CD8-positive, alpha-beta memory T cell (primary cell): ENCODE measurements around the gene INTS2. TPM values are rescaled to one million over a fixed set of nuclear protein-coding genes. Genes with fewer than 3 reads are reported as not detected.

Source experiments
- CTCF ChIA-PET: fragments of 350-600 bp; sonication (Branson Sonifier 250); formaldehyde crosslinking; loops from one replicate; lab custom pipeline; 2021; ENCODE audit warnings: antibody characterized with exemption; lab: Charles Lee
- POLR2A ChIA-PET: fragments of 350-600 bp; sonication (Branson Sonifier 250); formaldehyde crosslinking; loops from one replicate; lab custom pipeline; 2021; ENCODE audit warnings: antibody characterized with exemption; lab: Charles Lee
- DNase-seq, 5 donors: peaks; one replicate each; pipeline versions ENCODE4 v3.0.0 to v3.0.0-alpha.2; 2020 to 2022; ENCODE audit warnings: mixed read lengths in 1 of 5
- H3K27ac ChIP-seq: one replicate; pipeline ENCODE4 v1.7.0; 2013; ENCODE audit warnings: low read depth, mild to moderate bottlenecking, low read length, moderate library complexity
- H3K27me3 ChIP-seq: 2 replicates; pipeline ENCODE4 v1.7.0; 2013; ENCODE audit warnings: low read length, mild to moderate bottlenecking; ENCODE audit not compliant: insufficient read depth, poor library complexity, severe bottlenecking
- H3K36me3 ChIP-seq: 2 replicates; pipeline ENCODE4 v1.7.0; 2013; ENCODE audit warnings: mild to moderate bottlenecking, low read length, moderate library complexity; ENCODE audit not compliant: insufficient read depth
- H3K4me1 ChIP-seq: 2 replicates; pipeline ENCODE4 v1.7.0; 2013; ENCODE audit warnings: mild to moderate bottlenecking, low read length, moderate library complexity; ENCODE audit not compliant: insufficient read depth
- H3K4me3 ChIP-seq: 2 replicates; pipeline ENCODE4 v1.7.0; 2013; ENCODE audit warnings: mild to moderate bottlenecking, low read length
- H3K9me3 ChIP-seq: 2 replicates; pipeline ENCODE4 v1.7.0; 2013; ENCODE audit warnings: mild to moderate bottlenecking, low read length
- H3K27ac Mint-ChIP-seq, 8 donors: one replicate each; pipeline ENCODE4 v1.8.0; 2020 to 2021; ENCODE audit warnings: mixed read lengths in 8 of 8, mild to moderate bottlenecking in 6 of 8, inconsistent platforms in 3 of 8, moderate library complexity in 3 of 8
- H3K27me3 Mint-ChIP-seq, 2 donors: one replicate each; pipeline ENCODE4 v1.8.0; 2020 to 2021; ENCODE audit warnings: mixed read lengths in 2 of 2, mild to moderate bottlenecking in 1 of 2, moderate library complexity in 1 of 2
- H3K36me3 Mint-ChIP-seq, 3 donors: one replicate each; pipeline ENCODE4 v1.8.0; 2020 to 2021; ENCODE audit warnings: mixed read lengths in 3 of 3, inconsistent platforms in 1 of 3, mild to moderate bottlenecking in 1 of 3
- H3K4me1 Mint-ChIP-seq, 3 donors: one replicate each; pipeline ENCODE4 v1.8.0; 2020 to 2021; ENCODE audit warnings: mixed read lengths in 3 of 3, inconsistent platforms in 1 of 3, mild to moderate bottlenecking in 1 of 3
- H3K4me3 Mint-ChIP-seq, 7 donors: one replicate each; pipeline ENCODE4 v1.8.0; 2020 to 2021; ENCODE audit warnings: mixed read lengths in 7 of 7, mild to moderate bottlenecking in 6 of 7, moderate library complexity in 4 of 7, inconsistent platforms in 2 of 7
- H3K9me3 Mint-ChIP-seq, 5 donors: one replicate each; pipeline ENCODE4 v1.8.0; 2020 to 2022; ENCODE audit warnings: mixed read lengths in 5 of 5, mild to moderate bottlenecking in 3 of 5, moderate library complexity in 2 of 5, inconsistent platforms in 1 of 5
- polyA plus RNA-seq: library from polyadenylated mRNA; unstranded; fragments of 300-500 nt; fragmentation: Illumina TruSeq; gene quantifications from one replicate; pipeline ENCODE4 v1.2.3, GENCODE V29; 2021
- total RNA-seq, 2 experiments: library from RNA; stranded (reverse); gene quantifications; one replicate each; pipeline ENCODE4 v1.2.3, GENCODE V29; 2021

The INTS2 gene
- total and polyA plus RNA-seq, 3 experiments from 2014 or later, result 3.6 to 26.4 (median 25.9) TPM

DNA sequence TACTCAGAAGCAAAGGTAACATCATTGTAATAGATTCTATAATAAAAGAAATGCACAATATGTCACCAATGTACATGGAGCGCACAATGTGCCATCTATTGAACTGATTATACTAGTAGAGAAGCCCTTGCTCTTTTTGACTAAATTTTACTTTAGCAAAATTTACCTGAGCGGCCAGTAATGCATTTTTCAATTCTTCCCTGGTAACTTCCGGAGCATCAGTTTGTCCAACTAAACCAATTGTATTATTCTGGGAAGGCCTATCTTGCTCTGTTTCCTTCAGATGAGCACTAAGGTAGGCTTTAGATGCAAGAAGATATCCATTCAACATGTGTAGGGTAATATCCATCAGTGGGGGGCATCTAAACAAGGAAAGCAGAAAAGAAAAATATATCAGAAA, 55.7 kb downstream of the INTS2 start:
- ChIA-PET CTCF (no interaction called here), POLR2A (interaction anchor here (1.1 kb wide), 1 partner anchor 9 kb away, joined by 3 read pairs; the partner anchor contains the start of gene BRIP1)
- Mint-ChIP-seq H3K27me3 (no peaks in the 10 kb centered on the region), H3K36me3 (peaks cover 0 to 64% (median 11%) of the 10 kb centered on the region in 3 donors), H3K4me3 (no peak overlapping the region), H3K27ac (no peak overlapping the region), H3K4me1 (peaks cover 6 to 9% (median 8%) of the 10 kb centered on the region in 3 donors), H3K9me3 (no peaks in the 10 kb centered on the region)
- H3K27me3 ChIP-seq, result no peaks in the 10 kb centered on the region
- H3K36me3 ChIP-seq, result peaks cover 4% of the 10 kb centered on the region
- DNase-seq, result no peak
- H3K9me3 ChIP-seq, result no peaks in the 10 kb centered on the region
- H3K27ac ChIP-seq, result no peak overlapping the region
- no peak overlapping the region for H3K4me3 ChIP-seq
- H3K4me1 ChIP-seq, result no peaks in the 10 kb centered on the region

DNA sequence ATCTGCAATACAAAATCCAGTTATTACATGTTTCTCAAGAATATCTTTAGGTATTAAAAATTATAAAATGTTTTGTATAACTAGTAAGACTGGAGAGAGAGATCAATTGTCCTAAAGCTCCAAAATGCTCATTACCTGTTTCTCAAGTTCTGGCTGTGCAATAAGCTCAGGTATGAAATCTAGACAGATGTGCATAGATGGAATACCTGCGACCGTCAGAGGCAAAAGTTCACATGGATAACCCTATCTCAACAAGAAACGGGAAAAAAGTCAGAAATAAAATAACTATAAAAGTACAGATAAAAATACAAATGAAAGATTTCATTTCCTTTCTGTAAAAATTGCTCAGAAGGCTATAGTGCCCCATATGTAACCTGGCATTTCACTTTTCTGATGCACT, 58.6 kb downstream of the INTS2 start:
- ChIA-PET POLR2A (no interaction called here), CTCF (no interaction called here)
- no peak overlapping the region for H3K27ac Mint-ChIP-seq
- H3K27me3 Mint-ChIP-seq, result no peaks in the 10 kb centered on the region
- H3K4me3 Mint-ChIP-seq, result no peak overlapping the region
- peaks cover 8 to 10% (median 10%) of the 10 kb centered on the region in 3 donors for H3K4me1 Mint-ChIP-seq
- H3K9me3 Mint-ChIP-seq, result no peaks in the 10 kb centered on the region
- peaks cover 0 to 44% (median 8%) of the 10 kb centered on the region in 3 donors for H3K36me3 Mint-ChIP-seq
- no peaks in the 10 kb centered on the region for H3K4me1 ChIP-seq
- no peaks in the 10 kb centered on the region for H3K36me3 ChIP-seq
- no peak overlapping the region for H3K27ac ChIP-seq
- DNase-seq, result no peak
- no peak overlapping the region for H3K4me3 ChIP-seq
- no peaks in the 10 kb centered on the region for H3K9me3 ChIP-seq
- no peaks in the 10 kb centered on the region for H3K27me3 ChIP-seq

- peaks cover 10 to 12% (median 12%) of the 10 kb centered on the region in 3 donors for H3K4me1 Mint-ChIP-seq
- no peak for DNase-seq
- peaks cover 0 to 45% (median 4%) of the 10 kb centered on the region in 3 donors for H3K36me3 Mint-ChIP-seq
- no peak overlapping the region for H3K4me3 ChIP-seq
- H3K27ac ChIP-seq, result no peak overlapping the region
- H3K27ac Mint-ChIP-seq, result no peak overlapping the region
- no peaks in the 10 kb centered on the region for H3K27me3 Mint-ChIP-seq
- H3K4me1 ChIP-seq, result no peaks in the 10 kb centered on the region
- H3K9me3 ChIP-seq, result no peaks in the 10 kb centered on the region
- H3K36me3 ChIP-seq, result no peaks in the 10 kb centered on the region
- H3K27me3 ChIP-seq, result no peaks in the 10 kb centered on the region
- no peak overlapping the region for H3K4me3 Mint-ChIP-seq
- ChIA-PET POLR2A (no interaction called here), CTCF (no interaction called here)
- no peaks in the 10 kb centered on the region for H3K9me3 Mint-ChIP-seq
These were observed 59.7 kb downstream of the INTS2 start for GRCh38 chr17:61868074-61868473.

DNA sequence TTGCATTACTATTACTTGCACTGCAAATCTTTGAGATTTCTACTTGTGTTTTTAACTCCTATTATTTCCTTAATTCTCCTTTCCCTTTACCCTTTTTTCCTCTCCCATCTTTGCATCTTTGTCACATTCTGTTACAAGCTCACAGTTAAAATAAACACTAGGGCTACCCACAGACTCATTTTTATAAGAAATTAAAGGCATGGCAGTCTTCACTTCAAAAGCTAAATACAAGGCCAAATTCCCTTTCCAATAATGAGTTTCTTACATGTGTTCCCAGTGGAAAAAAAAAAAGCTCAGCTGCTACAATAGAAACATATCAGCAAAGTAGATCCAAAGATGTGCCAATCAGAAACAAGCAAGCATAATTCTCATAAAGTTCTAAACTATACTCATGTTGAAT, 60.7 kb downstream of the INTS2 start:
- Histone ChIP-seq H3K27ac (no peak overlapping the region), H3K9me3 (no peaks in the 10 kb centered on the region), H3K4me3 (no peak overlapping the region), H3K4me1 (peaks cover 8% of the 10 kb centered on the region), H3K27me3 (no peaks in the 10 kb centered on the region), H3K36me3 (no peaks in the 10 kb centered on the region)
- Mint-ChIP-seq H3K36me3 (peaks cover 0 to 42% (median 2%) of the 10 kb centered on the region in 3 donors), H3K27me3 (no peaks in the 10 kb centered on the region), H3K9me3 (no peaks in the 10 kb centered on the region), H3K27ac (peak overlapping the region in 2 of 8 donors; percentile 17 to 31), H3K4me1 (peaks cover 19 to 23% (median 22%) of the 10 kb centered on the region in 3 donors), H3K4me3 (peak overlapping the region in 1 of 7 donors; percentile 17)
- ChIA-PET POLR2A (no interaction called here), CTCF (no interaction called here)
- no peak for DNase-seq

- no peaks in the 10 kb centered on the region for H3K9me3 ChIP-seq
- no peaks in the 10 kb centered on the region for H3K9me3 Mint-ChIP-seq
- peaks cover 23 to 36% (median 31%) of the 10 kb centered on the region in 3 donors for H3K4me1 Mint-ChIP-seq
These were observed 64.0 kb downstream of the INTS2 start for GRCh38 chr17:61863801-61864126.

GRCh38 chr17:61862975-61863800, 64.6 kb downstream of the INTS2 start, which contains the start of gene BRIP1:
Gene BRIP1, minus strand, starts transcription at chr17:61863528. Its CDS starts 1,989 bp downstream, at chr17:61861539.
- H3K27ac Mint-ChIP-seq, result peak within 1 kb of the TSS; percentile 84 to 97 (median 94)
- H3K27me3 ChIP-seq, result no peaks in the 10 kb centered on the region
- H3K4me1 Mint-ChIP-seq, result peaks cover 23 to 36% (median 31%) of the 10 kb centered on the region in 3 donors
- H3K4me1 ChIP-seq, result peaks cover 10% of the 10 kb centered on the region
- H3K4me3 ChIP-seq, result peak within 1 kb of the TSS; percentile 84
- peaks cover 0 to 18% (median 1%) of the 10 kb centered on the region in 3 donors for H3K36me3 Mint-ChIP-seq
- peak within 1 kb of the TSS; percentile 91 to 98 (median 97) for H3K4me3 Mint-ChIP-seq
- CTCF ChIA-PET, result interaction anchor here (1.1 to 1.5 kb wide), 2 partner anchors 38 to 203 kb away, joined by 3 read pairs; no protein-coding TSS in a partner anchor
- no peaks in the 10 kb centered on the region for H3K27me3 Mint-ChIP-seq
- H3K27ac ChIP-seq, result peak within 1 kb of the TSS; percentile 78
- POLR2A ChIA-PET, result interaction anchor here (0.6 to 1.5 kb wide), 9 partner anchors 9 to 1787 kb away, joined by 3 to 8 read pairs (median 4); no protein-coding TSS in a partner anchor
- no peaks in the 10 kb centered on the region for H3K9me3 Mint-ChIP-seq
- H3K36me3 ChIP-seq, result no peaks in the 10 kb centered on the region
- DNase-seq, result peak; percentile 85 to 93 (median 87)
- no peaks in the 10 kb centered on the region for H3K9me3 ChIP-seq

More at GRCh38 chr17:61863801-61864126, 64.0 kb downstream of the INTS2 start:
- Histone ChIP-seq H3K4me3 (peak overlapping the region; percentile 84), H3K27me3 (no peaks in the 10 kb centered on the region), H3K4me1 (peaks cover 10% of the 10 kb centered on the region), H3K36me3 (no peaks in the 10 kb centered on the region), H3K27ac (peak overlapping the region; percentile 78)
- ChIA-PET CTCF (interaction anchor here (1.1 to 1.5 kb wide), 2 partner anchors 37 to 202 kb away, joined by 3 read pairs; no protein-coding TSS in a partner anchor), POLR2A (interaction anchor here (0.6 to 1.5 kb wide), 8 partner anchors 9 to 443 kb away, joined by 3 to 5 read pairs (median 4); no protein-coding TSS in a partner anchor)
- peak overlapping the region; percentile 91 to 98 (median 97) for H3K4me3 Mint-ChIP-seq
- peaks cover 0 to 21% (median 1%) of the 10 kb centered on the region in 3 donors for H3K36me3 Mint-ChIP-seq
- H3K27me3 Mint-ChIP-seq, result no peaks in the 10 kb centered on the region
- no peak for DNase-seq
- H3K27ac Mint-ChIP-seq, result peak overlapping the region; percentile 84 to 97 (median 94)

GRCh38 chr17:61862105-61862574, 65.6 kb downstream of the INTS2 start:
- Histone ChIP-seq H3K4me1 (peaks cover 10% of the 10 kb centered on the region), H3K27me3 (no peaks in the 10 kb centered on the region), H3K9me3 (no peaks in the 10 kb centered on the region), H3K4me3 (no peak overlapping the region), H3K27ac (peak overlapping the region; percentile 78), H3K36me3 (no peaks in the 10 kb centered on the region)
- CTCF ChIA-PET, result interaction anchor here (0.6 kb wide), 1 partner anchor 68 kb away, joined by 3 read pairs; no protein-coding TSS in a partner anchor
- H3K27ac Mint-ChIP-seq, result peak overlapping the region in 6 of 8 donors; percentile 8 to 96 (median 88)
- H3K4me1 Mint-ChIP-seq, result peaks cover 23 to 36% (median 31%) of the 10 kb centered on the region in 3 donors
- H3K9me3 Mint-ChIP-seq, result no peaks in the 10 kb centered on the region
- peak overlapping the region in 6 of 7 donors; percentile 91 to 98 (median 97) for H3K4me3 Mint-ChIP-seq
- no peak for DNase-seq
- no peaks in the 10 kb centered on the region for H3K27me3 Mint-ChIP-seq
- H3K36me3 Mint-ChIP-seq, result peaks cover 0 to 12% (median 0%) of the 10 kb centered on the region in 3 donors
- POLR2A ChIA-PET, result no interaction called here
